Measurements from ENCODE around the gene KCNIP3.

Gene KCNIP3

GRCh38 chr2:95329891-95330793 is 33.0 kb downstream of the KCNIP3 start:
- no peak for ATAC-seq
- TF ChIP-seq ZNF70 (CRISPR knock-in tag; IDR thresholded peaks at IDR 0.05) (no peak), OSR1 (CRISPR knock-in tag; IDR thresholded peaks at IDR 0.05) (no peak), PPARA (CRISPR knock-in tag; IDR thresholded peaks at IDR 0.05; ENCODE audit: borderline replicate concordance) (no peak), ESRRG (CRISPR knock-in tag; IDR thresholded peaks at IDR 0.05) (no peak), ZFP3 (CRISPR knock-in tag; IDR thresholded peaks at IDR 0.05) (no peak)
- TF ChIP-seq, protein P1, sequence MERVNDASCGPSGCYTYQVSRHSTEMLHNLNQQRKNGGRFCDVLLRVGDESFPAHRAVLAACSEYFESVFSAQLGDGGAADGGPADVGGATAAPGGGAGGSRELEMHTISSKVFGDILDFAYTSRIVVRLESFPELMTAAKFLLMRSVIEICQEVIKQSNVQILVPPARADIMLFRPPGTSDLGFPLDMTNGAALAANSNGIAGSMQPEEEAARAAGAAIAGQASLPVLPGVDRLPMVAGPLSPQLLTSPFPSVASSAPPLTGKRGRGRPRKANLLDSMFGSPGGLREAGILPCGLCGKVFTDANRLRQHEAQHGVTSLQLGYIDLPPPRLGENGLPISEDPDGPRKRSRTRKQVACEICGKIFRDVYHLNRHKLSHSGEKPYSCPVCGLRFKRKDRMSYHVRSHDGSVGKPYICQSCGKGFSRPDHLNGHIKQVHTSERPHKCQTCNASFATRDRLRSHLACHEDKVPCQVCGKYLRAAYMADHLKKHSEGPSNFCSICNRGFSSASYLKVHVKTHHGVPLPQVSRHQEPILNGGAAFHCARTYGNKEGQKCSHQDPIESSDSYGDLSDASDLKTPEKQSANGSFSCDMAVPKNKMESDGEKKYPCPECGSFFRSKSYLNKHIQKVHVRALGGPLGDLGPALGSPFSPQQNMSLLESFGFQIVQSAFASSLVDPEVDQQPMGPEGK (CRISPR knock-in tag; IDR thresholded peaks at IDR 0.05; ENCODE audit: borderline replicate concordance): no peak
- TF ChIP-seq, protein P2, sequence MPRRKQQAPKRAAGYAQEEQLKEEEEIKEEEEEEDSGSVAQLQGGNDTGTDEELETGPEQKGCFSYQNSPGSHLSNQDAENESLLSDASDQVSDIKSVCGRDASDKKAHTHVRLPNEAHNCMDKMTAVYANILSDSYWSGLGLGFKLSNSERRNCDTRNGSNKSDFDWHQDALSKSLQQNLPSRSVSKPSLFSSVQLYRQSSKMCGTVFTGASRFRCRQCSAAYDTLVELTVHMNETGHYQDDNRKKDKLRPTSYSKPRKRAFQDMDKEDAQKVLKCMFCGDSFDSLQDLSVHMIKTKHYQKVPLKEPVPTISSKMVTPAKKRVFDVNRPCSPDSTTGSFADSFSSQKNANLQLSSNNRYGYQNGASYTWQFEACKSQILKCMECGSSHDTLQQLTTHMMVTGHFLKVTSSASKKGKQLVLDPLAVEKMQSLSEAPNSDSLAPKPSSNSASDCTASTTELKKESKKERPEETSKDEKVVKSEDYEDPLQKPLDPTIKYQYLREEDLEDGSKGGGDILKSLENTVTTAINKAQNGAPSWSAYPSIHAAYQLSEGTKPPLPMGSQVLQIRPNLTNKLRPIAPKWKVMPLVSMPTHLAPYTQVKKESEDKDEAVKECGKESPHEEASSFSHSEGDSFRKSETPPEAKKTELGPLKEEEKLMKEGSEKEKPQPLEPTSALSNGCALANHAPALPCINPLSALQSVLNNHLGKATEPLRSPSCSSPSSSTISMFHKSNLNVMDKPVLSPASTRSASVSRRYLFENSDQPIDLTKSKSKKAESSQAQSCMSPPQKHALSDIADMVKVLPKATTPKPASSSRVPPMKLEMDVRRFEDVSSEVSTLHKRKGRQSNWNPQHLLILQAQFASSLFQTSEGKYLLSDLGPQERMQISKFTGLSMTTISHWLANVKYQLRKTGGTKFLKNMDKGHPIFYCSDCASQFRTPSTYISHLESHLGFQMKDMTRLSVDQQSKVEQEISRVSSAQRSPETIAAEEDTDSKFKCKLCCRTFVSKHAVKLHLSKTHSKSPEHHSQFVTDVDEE (CRISPR knock-in tag; IDR thresholded peaks at IDR 0.05): no peak

DNA sequence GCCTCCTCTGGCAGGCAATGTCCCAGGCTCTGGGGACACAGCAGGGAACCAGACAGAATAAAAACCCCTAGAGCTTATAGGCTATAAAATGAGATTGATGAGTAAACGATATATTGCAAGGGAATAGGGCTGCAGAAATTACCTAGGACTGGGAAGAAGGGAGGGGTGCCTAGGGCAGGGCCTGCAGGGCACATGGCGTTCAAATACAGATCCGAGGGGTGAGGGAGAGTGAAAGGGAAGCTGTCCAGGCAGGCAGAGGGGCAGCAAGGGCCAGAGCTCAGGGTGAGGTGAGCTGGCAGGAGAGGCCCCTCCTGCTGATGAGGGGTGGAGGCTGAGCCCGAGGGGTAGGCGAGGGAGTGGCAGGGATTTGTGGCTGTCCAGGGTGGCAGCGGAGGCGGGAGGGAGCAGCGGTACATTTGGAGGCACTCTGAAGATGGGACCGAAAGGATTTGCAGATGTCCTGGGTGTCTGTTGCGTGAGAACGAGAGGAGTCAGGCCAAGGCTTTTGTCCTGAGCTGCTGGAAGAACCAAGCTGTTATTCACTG is 33.7 kb downstream of the KCNIP3 start:
- TF ChIP-seq PPARA (CRISPR knock-in tag; IDR thresholded peaks at IDR 0.05; ENCODE audit: borderline replicate concordance) (no peak), ISL1 (CRISPR knock-in tag; IDR thresholded peaks at IDR 0.05) (no peak), TOX (CRISPR knock-in tag; IDR thresholded peaks at IDR 0.05; ENCODE audit: borderline replicate concordance) (no peak), ZNF70 (CRISPR knock-in tag; IDR thresholded peaks at IDR 0.05) (no peak), BACH2 (CRISPR knock-in tag; IDR thresholded peaks at IDR 0.05; ENCODE audit: borderline replicate concordance) (no peak), ZC3H10 (CRISPR knock-in tag; IDR thresholded peaks at IDR 0.05) (no peak), RARB (CRISPR knock-in tag; IDR thresholded peaks at IDR 0.05) (no peak), ESRRG (CRISPR knock-in tag; IDR thresholded peaks at IDR 0.05) (no peak), SNAI2 (CRISPR knock-in tag; IDR thresholded peaks at IDR 0.05) (no peak), ZNF8 (CRISPR knock-in tag; IDR thresholded peaks at IDR 0.05) (no peak), ARNTL (CRISPR knock-in tag; IDR thresholded peaks at IDR 0.05; ENCODE audit: borderline replicate concordance, low read depth) (no peak)
- TF ChIP-seq, protein P3, sequence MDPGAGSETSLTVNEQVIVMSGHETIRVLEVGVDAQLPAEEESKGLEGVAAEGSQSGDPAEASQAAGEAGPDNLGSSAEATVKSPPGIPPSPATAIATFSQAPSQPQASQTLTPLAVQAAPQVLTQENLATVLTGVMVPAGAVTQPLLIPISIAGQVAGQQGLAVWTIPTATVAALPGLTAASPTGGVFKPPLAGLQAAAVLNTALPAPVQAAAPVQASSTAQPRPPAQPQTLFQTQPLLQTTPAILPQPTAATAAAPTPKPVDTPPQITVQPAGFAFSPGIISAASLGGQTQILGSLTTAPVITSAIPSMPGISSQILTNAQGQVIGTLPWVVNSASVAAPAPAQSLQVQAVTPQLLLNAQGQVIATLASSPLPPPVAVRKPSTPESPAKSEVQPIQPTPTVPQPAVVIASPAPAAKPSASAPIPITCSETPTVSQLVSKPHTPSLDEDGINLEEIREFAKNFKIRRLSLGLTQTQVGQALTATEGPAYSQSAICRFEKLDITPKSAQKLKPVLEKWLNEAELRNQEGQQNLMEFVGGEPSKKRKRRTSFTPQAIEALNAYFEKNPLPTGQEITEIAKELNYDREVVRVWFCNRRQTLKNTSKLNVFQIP (CRISPR knock-in tag; IDR thresholded peaks at IDR 0.05; ENCODE audit: borderline replicate concordance, low read depth): no peak
- ATAC-seq: no peak

DNA sequence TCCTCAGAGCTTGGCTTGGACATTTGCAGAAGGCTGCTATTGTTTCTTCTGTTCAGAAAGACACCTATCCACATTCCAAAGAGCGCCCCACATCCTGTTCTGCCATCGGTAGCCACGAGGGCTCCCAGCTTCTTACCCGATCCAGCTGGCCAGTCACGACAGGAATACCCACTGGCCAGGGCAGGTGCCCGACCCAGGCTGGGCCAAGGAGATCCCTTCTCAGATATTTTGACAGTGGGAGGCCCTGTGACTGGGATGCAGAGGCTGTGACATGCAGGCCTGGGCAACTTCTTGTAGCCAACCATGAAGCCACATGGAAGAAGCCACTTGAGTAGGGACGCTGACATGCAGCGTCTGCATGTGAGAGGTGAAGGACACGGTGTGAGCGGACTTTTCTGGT is 34.5 kb downstream of the KCNIP3 start:
- TF ChIP-seq CSDC2 (CRISPR knock-in tag; IDR thresholded peaks at IDR 0.05) (no peak), RARB (CRISPR knock-in tag; IDR thresholded peaks at IDR 0.05) (no peak), SNAI2 (CRISPR knock-in tag; IDR thresholded peaks at IDR 0.05) (no peak), PPARA (CRISPR knock-in tag; IDR thresholded peaks at IDR 0.05; ENCODE audit: borderline replicate concordance) (no peak), ZNF8 (CRISPR knock-in tag; IDR thresholded peaks at IDR 0.05) (no peak), ARNTL (CRISPR knock-in tag; IDR thresholded peaks at IDR 0.05; ENCODE audit: borderline replicate concordance, low read depth) (no peak), ESRRG (CRISPR knock-in tag; IDR thresholded peaks at IDR 0.05) (no peak), ZNF70 (CRISPR knock-in tag; IDR thresholded peaks at IDR 0.05) (no peak), GLIS3 (CRISPR knock-in tag; IDR thresholded peaks at IDR 0.05) (no peak), ZFP30 (CRISPR knock-in tag; IDR thresholded peaks at IDR 0.05) (no peak), ISL1 (CRISPR knock-in tag; IDR thresholded peaks at IDR 0.05) (no peak), TCF4 (CRISPR knock-in tag; IDR thresholded peaks at IDR 0.05; ENCODE audit: borderline replicate concordance) (no peak), ZC3H10 (CRISPR knock-in tag; IDR thresholded peaks at IDR 0.05) (no peak), ZFP3 (CRISPR knock-in tag; IDR thresholded peaks at IDR 0.05) (no peak), CREB5 (CRISPR knock-in tag; IDR thresholded peaks at IDR 0.05; ENCODE audit: low read depth) (no peak), CSRNP3 (CRISPR knock-in tag; IDR thresholded peaks at IDR 0.05) (no peak), TOX (CRISPR knock-in tag; IDR thresholded peaks at IDR 0.05; ENCODE audit: borderline replicate concordance) (no peak)
- TF ChIP-seq, protein P1 (CRISPR knock-in tag; IDR thresholded peaks at IDR 0.05; ENCODE audit: borderline replicate concordance): no peak
- TF ChIP-seq, protein P3 (CRISPR knock-in tag; IDR thresholded peaks at IDR 0.05; ENCODE audit: borderline replicate concordance, low read depth): no peak
- ATAC-seq: no peak
